HCT116 (cell line): ENCODE data around the gene OR2A14. TPM values are rescaled to one million over a fixed set of nuclear protein-coding genes. Genes with fewer than 3 reads are reported as not detected.

Experiments used
- ATAC-seq: fragments of 200-7000 bp; cut with Tn5 transposase; 2 replicates; pipeline ENCODE4 v1.9.1; 2020; ENCODE audit warnings: mild to moderate bottlenecking, moderate library complexity
- BruUV-seq: library from RNA; stranded (reverse); fragments of 400-500 nt; replicated peaks from 2 replicates; lab custom pipeline; 2021; lab: Mats Ljungman, UMichigan
- CTCF ChIA-PET: fragments of 300-600 bp; sonication (Branson Sonifier 250); formaldehyde crosslinking; loops from one replicate; lab custom pipeline; 2021; ENCODE audit warnings: antibody characterized with exemption; lab: Charles Lee
- POLR2A ChIA-PET: fragments of 300-600, 350-600 bp; sonication (Branson Sonifier 250); formaldehyde crosslinking; loops from one replicate; lab custom pipeline; 2021; ENCODE audit warnings: antibody characterized with exemption; lab: Charles Lee
- RAD21 ChIA-PET, 2 experiments: fragments of 300-600 bp; sonication (Branson Sonifier 250); formaldehyde crosslinking; loops; one replicate each; lab custom pipeline; 2023; ENCODE audit warnings: low total read pairs in 2 of 2; ENCODE audit not compliant: uncharacterized antibody in 2 of 2, unreplicated experiment in 2 of 2, low non-redundant PET in 1 of 2; lab: Charles Lee
- DNase-seq: peaks from one replicate; pipeline ENCODE4 v3.0.0-alpha.2; 2010; ENCODE audit warnings: low read depth, low spot score
- H2AFZ ChIP-seq: fragments of 200-600 bp; shearing (Covaris generic), sonication (generic); 2 replicates; pipeline ENCODE4 v1.6.1; 2017; ENCODE audit warnings: low read depth, mixed run types, mixed read lengths, antibody characterized with exemption, low read length; ENCODE audit not compliant: poor library complexity, severe bottlenecking
- H3K27ac ChIP-seq: 2 replicates; pipeline ENCODE4 v1.5.1; 2012; ENCODE audit warnings: low read depth, low read length
- H3K27me3 ChIP-seq: fragments of 200-600 bp; sonication (generic); 2 replicates; pipeline ENCODE4 v1.6.1; 2016; ENCODE audit warnings: mixed run types, low read length, mixed read lengths; ENCODE audit not compliant: insufficient read depth
- H3K36me3 ChIP-seq, 2 experiments: fragments of 200-500 bp in 1 of 2; fragments of 200-600 bp in 1 of 2; sonication (Bioruptor generic) in 1 of 2; sonication (generic) in 1 of 2; 2 replicates each; pipeline versions ENCODE4 v1.5.1 to v1.6.1; 2014 to 2016; ENCODE audit warnings: low read length in 2 of 2, inconsistent platforms in 1 of 2, mixed read lengths in 1 of 2, mixed run types in 1 of 2; ENCODE audit not compliant: insufficient read depth in 2 of 2, control insufficient read depth in 1 of 2
- H3K4me1 ChIP-seq, 2 experiments: fragments of 200-600 bp in 1 of 2; sonication (generic) in 1 of 2; 2 replicates each; pipeline versions ENCODE4 v1.5.1 to v1.6.1; 2012 to 2017; ENCODE audit warnings: low read length in 2 of 2, inconsistent platforms in 1 of 2, mild to moderate bottlenecking in 1 of 2, mixed read lengths in 1 of 2, mixed run types in 1 of 2, moderate library complexity in 1 of 2; ENCODE audit not compliant: insufficient read depth in 2 of 2, control insufficient read depth in 1 of 2
- H3K4me2 ChIP-seq: fragments of 200-600 bp; sonication (generic); 2 replicates; pipeline ENCODE4 v1.6.1; 2017; ENCODE audit warnings: mixed run types, low read length, mixed read lengths
- H3K4me3 ChIP-seq, 2 experiments: fragments of 200-600 bp in 1 of 2; sonication (generic) in 1 of 2; replicated peaks in 1 of 2; 2 replicates each; pipeline ENCODE4 v1.5.1; 2011 to 2016; ENCODE audit warnings: low read length in 2 of 2, control low read depth in 1 of 2, low read depth in 1 of 2, mild to moderate bottlenecking in 1 of 2, mixed read lengths in 1 of 2, mixed run types in 1 of 2
- H3K79me2 ChIP-seq: fragments of 200-600 bp; sonication (generic); 2 replicates; pipeline ENCODE4 v1.6.1; 2017; ENCODE audit warnings: mild to moderate bottlenecking, mixed run types, low read length, moderate library complexity, mixed read lengths; ENCODE audit not compliant: insufficient read depth
- H3K9ac ChIP-seq: fragments of 200-600 bp; sonication (generic); 2 replicates; pipeline ENCODE4 v1.6.1; 2016; ENCODE audit warnings: low read length, mixed read lengths
- H3K9me2 ChIP-seq: fragments of 200-600 bp; sonication (generic), shearing (Covaris generic); 2 replicates; pipeline ENCODE4 v1.6.1; 2017; ENCODE audit warnings: mixed run types, mild to moderate bottlenecking, moderate library complexity; ENCODE audit not compliant: insufficient read depth
- H3K9me3 ChIP-seq, 2 experiments: fragments of 200-500 bp in 1 of 2; fragments of 200-600 bp in 1 of 2; sonication (Bioruptor generic) in 1 of 2; sonication (generic) in 1 of 2; 2 replicates each; pipeline ENCODE4 v1.6.1; 2014 to 2017; ENCODE audit warnings: low read length in 2 of 2, mixed read lengths in 2 of 2, inconsistent platforms in 1 of 2, low read depth in 1 of 2, mild to moderate bottlenecking in 1 of 2, mixed run types in 1 of 2, moderate library complexity in 1 of 2; ENCODE audit not compliant: control insufficient read depth in 1 of 2, insufficient read depth in 1 of 2
- H4K20me1 ChIP-seq: fragments of 200-600 bp; sonication (generic), shearing (Covaris generic); 2 replicates; pipeline ENCODE4 v1.6.1; 2017; ENCODE audit warnings: mixed run types, mild to moderate bottlenecking, moderate library complexity; ENCODE audit not compliant: insufficient read depth
- CBX3 ChIP-seq: IDR thresholded peaks from 2 replicates; pipeline ENCODE4 v1.6.1; 2012; ENCODE audit warnings: low read depth
- CEBPB ChIP-seq: IDR thresholded peaks from 2 replicates; pipeline ENCODE4 v1.6.1; 2012; ENCODE audit warnings: low read depth
- ELF1 ChIP-seq: IDR thresholded peaks from 2 replicates; pipeline ENCODE4 v1.6.1; 2012; ENCODE audit warnings: low read depth, borderline replicate concordance
- FOSL1 ChIP-seq: IDR thresholded peaks from 2 replicates; pipeline ENCODE4 v1.6.1; 2012; ENCODE audit warnings: low read depth
- TCF7L2 ChIP-seq: IDR thresholded peaks from 2 replicates; pipeline ENCODE4 v1.7.0; 2011; ENCODE audit warnings: borderline replicate concordance, inconsistent platforms; ENCODE audit not compliant: insufficient read depth, insufficient read length; ENCODE audit errors: extremely low read depth
- ZNF274 ChIP-seq: fragments of 200-500 bp; sonication (Bioruptor generic); IDR thresholded peaks from 2 replicates; pipeline ENCODE4 v1.6.1; 2014; ENCODE audit warnings: mild to moderate bottlenecking, low read depth, low read length, inconsistent platforms
- intact Hi-C: fragments of 100-400 bp; cut with micrococcal nuclease; formaldehyde crosslinking; loops from 2 replicates; pipeline ENCODE4 v1.10.0; 2022
- total RNA-seq: library from RNA; stranded (reverse); gene quantifications from one replicate; pipeline ENCODE4 v1.2.1, GENCODE V29; 2021; ENCODE audit not compliant: unreplicated experiment
- TF ChIP-seq, protein P1 (sequence below): IDR thresholded peaks from 2 replicates; pipeline ENCODE4 v1.6.1; 2012

The OR2A14 gene
- total RNA-seq, 1 experiment from 2014 or later: not detected

DNA sequence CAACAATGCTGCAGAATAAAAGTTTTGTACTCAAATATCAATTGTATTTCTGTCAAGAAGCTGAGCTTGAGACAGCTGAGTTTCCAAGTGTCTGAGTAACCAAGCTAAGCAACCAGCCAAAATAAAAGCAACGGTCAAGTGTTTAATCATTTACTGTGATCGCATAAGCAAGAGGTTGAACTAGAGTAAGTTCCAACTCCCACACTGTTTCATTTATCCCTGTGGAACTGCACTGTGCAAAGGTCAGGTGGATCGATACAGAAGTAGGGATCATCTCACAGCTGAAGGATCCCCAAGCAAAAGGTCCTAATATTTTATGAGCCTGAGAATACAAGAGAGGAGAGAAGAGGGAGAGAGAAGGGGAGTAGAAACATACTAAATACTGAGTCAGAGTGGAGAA lies 21.4 kb downstream of the OR2A14 start:
- TF ChIP-seq ELF1: no peak
- TF ChIP-seq, protein P1, sequence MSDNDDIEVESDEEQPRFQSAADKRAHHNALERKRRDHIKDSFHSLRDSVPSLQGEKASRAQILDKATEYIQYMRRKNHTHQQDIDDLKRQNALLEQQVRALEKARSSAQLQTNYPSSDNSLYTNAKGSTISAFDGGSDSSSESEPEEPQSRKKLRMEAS: no peak
- TF ChIP-seq CEBPB: no peak
- TF ChIP-seq, all 23 proteins: peak for 0
- DNase-seq (no peak), ATAC-seq (no peak)
- Histone ChIP-seq H3K27ac (no peak overlapping the region), H3K4me3 (no peak overlapping the region), H3K36me3 (no peaks in the 10 kb centered on the region), H3K79me2 (no peaks in the 10 kb centered on the region), H2AFZ (no peak overlapping the region), H3K9ac (no peak overlapping the region), H4K20me1 (no peaks in the 10 kb centered on the region), H3K9me2 (no peaks in the 10 kb centered on the region), H3K9me3 (peaks cover 0 to 3% of the 10 kb centered on the region in 2 experiments; a peak in 3 of 4 replicates), H3K4me2 (no peak overlapping the region), H3K4me1 (no peaks in the 10 kb centered on the region), H3K27me3 (no peaks in the 10 kb centered on the region)
- intact Hi-C loops: no loop called here
- ChIA-PET POLR2A (no interaction called here), RAD21 (no interaction called here), CTCF (no interaction called here)
- no TSS peak for BruUV-seq

GRCh38 chr7:144148224-144148827 lies 25.4 kb downstream of the OR2A14 start:
- no peaks in the 10 kb centered on the region for H3K4me1 ChIP-seq
- intact Hi-C loops: no loop called here
- no peak overlapping the region for H3K4me3 ChIP-seq
- RAD21 ChIA-PET: no interaction called here
- H4K20me1 ChIP-seq: no peaks in the 10 kb centered on the region
- no peak overlapping the region for H2AFZ ChIP-seq
- H3K9ac ChIP-seq: no peak overlapping the region
- TF ChIP-seq ZNF274 (no peak), TCF7L2 (no peak), CBX3 (peak; percentile 90; the same call in 1 of the 2 replicates), FOSL1 (0 out of 2 replicates have a peak, but pooled peaks have one; percentile 7)
- TF ChIP-seq, all 23 proteins: peak for 2
- Histone ChIP-seq H3K27ac (no peak overlapping the region), H3K4me2 (no peak overlapping the region), H3K27me3 (no peaks in the 10 kb centered on the region), H3K79me2 (no peaks in the 10 kb centered on the region), H3K9me3 (peaks cover 3 to 9% of the 10 kb centered on the region in 2 experiments; a peak in 3 of 4 replicates), H3K9me2 (no peaks in the 10 kb centered on the region), H3K36me3 (no peaks in the 10 kb centered on the region)
- ChIA-PET CTCF (no interaction called here), POLR2A (no interaction called here)
- no TSS peak for BruUV-seq
- ATAC-seq (no peak), DNase-seq (no peak)
